ENCODE results near the gene RPS6KA4. TPM values are rescaled to one million over a fixed set of nuclear protein-coding genes. Genes with fewer than 3 reads are reported as not detected.
A peak's percentile ranks its signal among the peaks of the same experiment; 100 is the strongest.

The RPS6KA4 gene
- total RNA-seq, 4 donors from 2014 or later, result 23.7 to 34.3 (median 26.2) TPM

GRCh38 chr11:64352995-64353714, 5.8 kb upstream of the RPS6KA4 start:
- H3K27me3 ChIP-seq, result no peaks in the 10 kb centered on the region
- peaks cover 0 to 20% (median 8%) of the 10 kb centered on the region in 4 donors for H3K4me1 ChIP-seq
- no peak for TF ChIP-seq POLR2A (IDR thresholded peaks at IDR 0.05)
- no peak for TF ChIP-seq EP300 (IDR thresholded peaks at IDR 0.05)
- TF ChIP-seq CTCF (IDR thresholded peaks at IDR 0.05), result no peak
- H3K9me3 ChIP-seq, result no peaks in the 10 kb centered on the region
- DNase-seq (ENCODE audit: low spot score in 2 of 2), result no peak
- H3K27ac ChIP-seq, result no peak overlapping the region
- no peak overlapping the region for H3K4me3 ChIP-seq
- 81 to 82% methylated on average over 29 of the region's 34 CpGs for WGBS, 2 donors
- no peaks in the 10 kb centered on the region for H3K36me3 ChIP-seq

- no peak for DNase-seq (ENCODE audit: low spot score in 2 of 2)
- Histone ChIP-seq H3K9me3 (no peaks in the 10 kb centered on the region), H3K27me3 (no peaks in the 10 kb centered on the region), H3K36me3 (no peaks in the 10 kb centered on the region), H3K4me1 (peaks cover 0 to 25% (median 14%) of the 10 kb centered on the region in 4 donors), H3K4me3 (no peak overlapping the region), H3K27ac (no peak overlapping the region)
- WGBS, 2 donors, result 79 to 81% methylated on average over 13 to 18 of the region's 20 CpGs
- no peak for TF ChIP-seq POLR2A (IDR thresholded peaks at IDR 0.05)
- no peak for TF ChIP-seq CTCF (IDR thresholded peaks at IDR 0.05)
- TF ChIP-seq EP300 (IDR thresholded peaks at IDR 0.05), result no peak
These were observed 5.1 kb upstream of the RPS6KA4 start for GRCh38 chr11:64353715-64354506.

GRCh38 chr11:64355078-64355940, 3.7 kb upstream of the RPS6KA4 start:
- TF ChIP-seq EP300 (IDR thresholded peaks at IDR 0.05) (peak in 1 of 2 donors; percentile 12), CTCF (IDR thresholded peaks at IDR 0.05) (peak; percentile 70 to 79 (median 72)), POLR2A (IDR thresholded peaks at IDR 0.05) (no peak)
- 9 to 15% methylated on average over 20 to 23 of the region's 23 CpGs for WGBS, 2 donors
- peaks cover 0 to 2% (median 0%) of the 10 kb centered on the region in 3 donors for H3K36me3 ChIP-seq
- no peaks in the 10 kb centered on the region for H3K9me3 ChIP-seq
- H3K27ac ChIP-seq, result peak overlapping the region in 3 of 4 donors; percentile 38 to 72 (median 66)
- peaks cover 0 to 36% (median 24%) of the 10 kb centered on the region in 4 donors for H3K4me1 ChIP-seq
- no peaks in the 10 kb centered on the region for H3K27me3 ChIP-seq
- DNase-seq (ENCODE audit: low spot score in 2 of 2), result peak; percentile 47 to 50
- peak overlapping the region in 2 of 4 donors; percentile 26 to 32 for H3K4me3 ChIP-seq

- Histone ChIP-seq H3K4me3 (no peak overlapping the region), H3K9me3 (no peaks in the 10 kb centered on the region), H3K27me3 (no peaks in the 10 kb centered on the region), H3K27ac (peak overlapping the region in 1 of 4 donors; percentile 94), H3K36me3 (peaks cover 0 to 16% (median 0%) of the 10 kb centered on the region in 3 donors), H3K4me1 (peaks cover 0 to 44% (median 27%) of the 10 kb centered on the region in 4 donors)
- TF ChIP-seq CTCF (IDR thresholded peaks at IDR 0.05), result peak in 1 of 5 experiments; percentile 8
- no peak for TF ChIP-seq POLR2A (IDR thresholded peaks at IDR 0.05)
- no peak for DNase-seq (ENCODE audit: low spot score in 2 of 2)
- 78 to 85% methylated on average over 20 to 21 of the region's 25 CpGs for WGBS, 2 donors
These were observed 2.2 kb upstream of the RPS6KA4 start for GRCh38 chr11:64356498-64357411.

Data from tibial nerve (tissue), 4 donors.